ENCODE results near the gene ZMYND11.
"Not testable (repeated sequence)": the region's sequence is repeated elsewhere in the genome, so short reads cannot be mapped to it uniquely, and the experiment has no call there.

The ZMYND11 gene

DNA sequence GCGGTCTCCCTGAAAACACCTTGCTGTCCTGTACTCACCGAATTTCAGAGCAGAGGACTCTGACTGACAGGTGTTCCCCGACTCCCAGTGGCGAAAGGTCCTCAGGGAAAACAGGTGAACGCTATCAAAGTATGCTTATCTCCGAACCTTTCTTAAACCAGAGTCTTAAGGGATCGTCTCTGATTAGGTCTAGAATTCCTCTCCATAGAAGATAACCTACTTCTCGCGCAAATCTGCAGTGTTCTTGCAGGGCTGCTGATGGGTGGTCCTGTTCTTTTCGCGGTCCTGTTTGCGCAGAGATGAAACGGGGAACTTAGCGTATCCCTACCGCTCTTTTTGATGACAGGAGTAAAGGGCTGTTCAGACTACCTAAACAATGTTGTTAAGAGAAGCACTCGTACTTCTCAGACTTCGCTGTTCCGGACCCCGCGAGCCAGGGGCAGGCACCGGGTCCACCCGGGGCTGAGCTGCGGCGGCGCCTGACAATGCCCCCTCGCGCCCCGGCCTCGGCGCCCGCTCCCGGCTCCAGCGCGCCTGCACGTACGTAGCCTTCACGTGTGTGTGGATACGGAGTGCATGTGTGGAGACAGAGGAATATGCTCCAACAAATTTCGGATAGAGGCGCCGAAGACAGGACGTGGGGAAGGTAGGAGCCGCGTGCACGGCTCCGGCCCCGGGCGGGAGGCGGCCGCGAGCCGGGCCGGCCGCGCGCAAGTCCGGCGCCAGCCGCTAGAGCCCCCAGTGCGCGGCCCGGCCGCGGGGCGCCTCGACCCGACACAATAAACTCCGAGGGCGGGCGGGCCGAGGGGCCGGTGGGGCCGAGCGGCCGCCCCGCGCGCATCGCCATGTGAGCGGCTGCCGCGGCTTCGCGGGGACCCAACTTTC, 766 bp upstream of the ZMYND11 start:
- no peak for FAIRE-seq

DNA sequence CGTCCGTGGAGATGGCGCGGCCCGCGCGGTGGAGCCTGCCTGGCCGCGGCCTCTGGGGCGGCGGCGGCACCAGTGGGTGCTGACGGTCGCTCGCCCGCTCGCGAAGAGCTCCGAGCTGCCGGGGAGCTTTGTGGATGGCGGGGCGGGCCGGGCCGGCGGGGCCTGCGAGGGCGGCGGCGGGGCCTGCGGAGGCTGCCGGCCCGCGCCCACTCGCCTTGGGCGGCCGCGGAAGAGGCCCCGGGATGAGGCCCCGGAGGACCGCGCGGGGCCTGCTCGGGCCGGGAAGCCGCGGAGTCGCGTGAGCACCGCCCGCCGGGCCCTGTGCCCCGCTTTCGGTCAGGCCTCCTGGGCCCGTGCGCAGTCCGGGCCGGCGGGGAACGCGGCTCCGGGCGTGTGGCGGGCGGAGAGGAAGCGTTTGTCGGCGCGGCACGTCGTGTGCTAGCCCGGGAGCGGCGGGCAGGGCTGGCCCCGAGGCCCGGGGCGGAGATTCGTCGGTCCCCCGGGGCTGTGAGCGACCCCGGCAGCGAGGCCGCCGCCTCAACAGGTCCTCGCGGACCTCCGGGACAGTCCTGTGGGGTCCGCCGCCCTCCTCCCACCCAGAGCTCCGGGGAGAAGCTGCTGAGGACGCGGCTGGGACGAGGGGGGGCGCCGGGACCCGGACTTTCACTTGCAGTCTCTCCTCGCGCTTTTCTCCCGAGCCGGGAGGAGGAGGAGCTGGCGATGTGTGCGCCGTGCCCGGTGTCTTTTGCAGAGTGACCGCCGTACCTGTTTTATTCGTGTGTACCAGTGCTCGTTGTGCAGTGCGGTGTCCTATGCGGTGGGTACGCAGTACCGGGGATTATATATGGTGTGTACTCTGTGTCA, 578 bp downstream of the ZMYND11 start:
- no peak for FAIRE-seq

DNA sequence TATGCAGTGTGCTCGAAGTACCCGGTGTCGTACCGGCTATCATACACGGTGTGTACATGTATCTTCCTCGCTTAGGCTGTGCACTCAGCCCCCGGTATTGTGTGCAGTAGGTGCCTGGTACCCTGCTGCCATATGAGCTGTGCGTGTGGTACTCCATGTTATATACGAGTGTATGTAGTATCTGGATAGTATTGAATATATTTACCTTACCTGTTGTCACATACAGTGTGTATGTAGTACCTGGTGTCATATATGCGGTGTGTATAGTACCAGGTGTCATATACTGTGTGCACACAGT, 1.2 kb downstream of the ZMYND11 start:
- FAIRE-seq, result no peak

DNA sequence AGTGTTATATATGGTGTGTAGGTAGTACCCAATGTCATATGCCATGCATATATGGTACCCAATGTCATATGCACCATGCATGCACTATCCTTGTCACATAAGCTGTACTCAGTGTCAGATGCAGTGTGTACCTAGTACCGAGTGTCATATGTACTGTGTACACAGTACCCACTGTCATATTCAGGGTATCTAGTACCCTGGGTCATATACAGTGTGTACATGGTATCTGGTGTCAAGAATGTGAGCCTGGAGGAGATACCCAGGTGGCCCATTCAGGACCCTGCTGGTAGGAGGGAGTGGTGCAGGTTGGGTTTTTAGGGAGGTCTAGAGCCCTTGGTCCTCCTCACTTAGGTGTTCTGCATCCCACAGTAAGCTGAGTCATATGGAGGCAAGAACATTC, 1.8 kb downstream of the ZMYND11 start:
- no peak for FAIRE-seq

DNA sequence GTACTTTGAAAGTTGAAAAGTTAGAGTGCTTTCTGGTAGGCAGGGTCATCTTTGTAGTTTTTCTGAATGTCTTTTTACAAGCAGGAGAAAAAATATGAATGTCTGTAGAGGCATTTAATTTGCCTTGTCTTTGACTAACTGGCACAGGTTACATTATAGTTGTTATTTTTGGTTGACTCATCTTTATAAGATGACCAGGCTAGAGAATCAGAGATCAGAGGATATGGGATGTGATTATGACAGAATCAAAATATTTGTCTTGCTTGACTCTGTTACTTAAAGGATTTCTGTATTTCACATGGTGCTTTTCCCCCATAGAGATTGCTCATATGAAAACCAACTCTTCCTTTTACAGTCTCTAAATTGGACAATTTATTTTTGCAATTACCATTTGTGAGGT, 2.4 kb downstream of the ZMYND11 start:
- no peak for FAIRE-seq

DNA sequence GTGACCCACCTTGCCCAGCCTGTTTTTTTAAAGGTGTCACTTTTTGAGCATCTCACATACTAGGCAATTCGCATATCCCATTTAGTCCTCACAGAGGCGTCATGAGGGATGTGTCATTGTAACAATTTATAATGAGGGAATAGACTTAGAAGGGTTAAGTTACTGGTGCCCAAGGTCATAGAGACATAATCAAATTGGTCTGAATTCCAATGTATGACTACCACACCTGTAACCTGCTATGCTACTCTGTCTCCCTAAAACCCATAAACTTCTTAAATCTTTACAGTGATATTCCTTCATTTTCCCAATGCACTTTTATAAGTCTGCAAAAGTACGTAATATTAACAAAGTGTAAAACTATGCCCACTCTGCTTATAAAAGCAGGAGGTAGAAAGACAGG, 7.1 kb downstream of the ZMYND11 start:
- no peak for FAIRE-seq

DNA sequence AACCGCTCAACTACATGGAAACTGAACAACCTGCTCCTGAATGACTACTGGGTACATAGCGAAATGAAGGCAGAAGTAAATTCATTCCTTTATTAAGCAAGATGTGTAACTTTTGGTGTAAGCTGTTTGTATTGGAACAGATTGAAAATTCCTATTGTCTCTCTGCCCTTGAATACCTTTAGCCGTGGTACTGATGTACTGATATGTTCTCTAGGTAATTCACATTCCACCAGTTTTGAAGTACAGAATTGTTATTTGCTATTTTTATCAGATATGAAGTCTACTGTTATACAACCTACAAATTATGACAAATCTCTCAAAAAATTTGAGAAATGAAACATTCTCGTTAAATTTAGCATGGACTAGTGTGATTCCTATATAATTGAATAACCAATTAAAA, 17.7 kb downstream of the ZMYND11 start:
- no peak for FAIRE-seq

DNA sequence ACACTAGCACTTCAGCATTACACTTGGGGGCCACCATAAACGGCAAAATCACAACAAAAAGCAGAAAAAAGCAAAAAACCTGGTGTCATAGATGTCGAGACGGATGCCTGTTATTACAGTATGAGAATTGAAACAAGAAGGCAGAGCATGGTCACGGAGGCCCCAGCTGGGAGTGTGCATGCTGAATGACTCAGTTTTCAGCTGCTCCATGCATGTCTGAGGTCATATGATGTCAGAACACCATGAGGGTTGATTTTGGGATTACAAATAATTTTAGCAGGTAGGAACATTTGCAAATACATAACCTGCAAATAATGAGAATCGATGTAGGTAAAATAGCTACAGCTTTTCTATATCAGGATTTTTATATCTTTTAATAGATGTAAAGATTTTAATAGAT, 19.1 kb downstream of the ZMYND11 start:
- FAIRE-seq, result no peak

DNA sequence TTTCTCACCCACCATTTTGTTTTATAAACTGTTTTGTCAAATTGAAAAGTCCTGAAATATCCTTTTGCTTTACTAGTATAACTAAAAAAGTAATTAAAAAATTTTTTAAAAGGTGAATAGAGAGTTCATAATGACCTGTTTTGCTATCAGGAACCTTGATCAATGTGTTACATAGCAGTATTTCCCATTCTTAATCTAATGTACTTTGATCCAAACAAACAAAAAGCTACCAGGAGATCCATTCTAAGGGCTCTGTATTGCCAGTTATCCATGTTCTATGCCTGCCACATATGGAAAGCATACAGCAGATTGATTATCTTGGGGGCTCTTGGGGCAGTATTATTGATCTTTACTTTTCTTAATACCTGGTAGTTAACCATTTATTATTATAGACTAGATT, 32.1 kb downstream of the ZMYND11 start:
- no peak for FAIRE-seq

DNA sequence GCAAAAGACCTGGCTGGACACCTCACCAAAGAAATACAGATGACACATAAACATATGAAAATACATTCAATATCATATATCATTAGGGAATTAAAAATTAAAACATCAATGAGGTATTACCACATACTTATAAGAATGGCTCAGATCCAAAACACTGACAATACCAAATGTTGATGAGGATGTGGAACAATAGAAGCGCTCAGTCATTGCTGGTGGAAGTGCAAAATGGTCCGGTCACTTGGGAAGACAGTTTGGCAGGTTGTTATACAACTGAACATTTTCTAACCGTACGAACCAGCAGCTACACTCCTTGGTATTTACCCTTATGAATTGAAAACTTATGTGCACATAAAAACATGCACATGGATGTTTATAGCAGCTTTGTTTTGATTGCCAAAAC, 38.5 kb downstream of the ZMYND11 start:
- no peak for FAIRE-seq

DNA sequence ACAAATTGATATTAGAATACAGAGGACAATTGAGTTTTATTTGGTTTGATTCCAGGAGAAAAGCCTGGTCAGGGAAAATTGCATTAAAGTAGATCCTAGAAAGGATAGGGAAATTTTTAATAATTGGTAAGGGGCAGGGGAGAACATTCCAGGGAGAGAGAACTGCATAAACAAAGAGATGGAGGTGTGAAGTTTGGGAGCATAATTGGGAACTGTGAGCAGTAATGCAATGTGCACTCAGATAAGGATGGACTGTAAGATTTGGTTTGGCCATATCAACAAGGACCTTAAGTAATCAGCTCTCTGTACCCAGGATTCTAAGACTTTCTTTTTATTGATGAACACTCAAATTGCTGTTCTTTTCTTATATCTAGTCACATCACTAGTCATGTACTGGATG, 41.4 kb downstream of the ZMYND11 start:
- no peak for FAIRE-seq

DNA sequence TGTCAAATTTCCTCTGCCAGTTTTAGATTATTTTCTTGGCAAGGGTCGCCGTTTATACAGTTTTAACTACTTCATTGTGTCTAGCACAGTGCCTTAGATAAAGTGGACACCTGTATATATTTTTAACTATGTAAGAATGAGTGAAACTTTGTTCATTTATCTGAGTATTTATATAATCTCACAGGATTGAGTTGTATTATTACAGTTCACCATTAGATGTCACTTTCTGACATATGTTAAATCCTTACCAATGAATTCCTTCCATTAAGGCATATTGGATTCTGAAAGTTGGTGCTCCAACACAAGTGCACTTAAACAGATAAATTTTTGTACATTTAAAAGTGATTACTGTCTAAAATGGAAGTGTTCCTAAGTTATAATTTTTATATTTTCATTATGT, 43.0 kb downstream of the ZMYND11 start:
- peak; percentile 95 for FAIRE-seq

DNA sequence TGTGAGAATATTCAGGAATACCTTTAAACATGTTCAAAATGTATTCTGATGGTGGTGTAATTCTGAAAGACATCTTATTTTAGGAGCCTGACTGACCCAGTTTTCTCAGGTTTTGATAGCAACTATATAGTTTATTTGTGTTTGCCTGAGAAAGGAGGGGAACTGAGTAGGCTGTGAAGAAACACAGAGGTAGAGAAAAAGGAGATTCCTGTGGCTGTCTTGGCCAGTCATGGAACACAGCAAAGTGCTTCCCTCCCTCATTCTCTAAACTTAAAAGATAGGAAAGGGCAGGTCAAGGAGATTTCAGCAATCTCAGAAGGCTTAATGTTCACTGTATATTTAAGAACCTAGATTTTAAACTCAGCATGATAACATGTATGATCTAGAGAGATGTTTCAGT, 43.5 kb downstream of the ZMYND11 start:
- FAIRE-seq, result no peak

DNA sequence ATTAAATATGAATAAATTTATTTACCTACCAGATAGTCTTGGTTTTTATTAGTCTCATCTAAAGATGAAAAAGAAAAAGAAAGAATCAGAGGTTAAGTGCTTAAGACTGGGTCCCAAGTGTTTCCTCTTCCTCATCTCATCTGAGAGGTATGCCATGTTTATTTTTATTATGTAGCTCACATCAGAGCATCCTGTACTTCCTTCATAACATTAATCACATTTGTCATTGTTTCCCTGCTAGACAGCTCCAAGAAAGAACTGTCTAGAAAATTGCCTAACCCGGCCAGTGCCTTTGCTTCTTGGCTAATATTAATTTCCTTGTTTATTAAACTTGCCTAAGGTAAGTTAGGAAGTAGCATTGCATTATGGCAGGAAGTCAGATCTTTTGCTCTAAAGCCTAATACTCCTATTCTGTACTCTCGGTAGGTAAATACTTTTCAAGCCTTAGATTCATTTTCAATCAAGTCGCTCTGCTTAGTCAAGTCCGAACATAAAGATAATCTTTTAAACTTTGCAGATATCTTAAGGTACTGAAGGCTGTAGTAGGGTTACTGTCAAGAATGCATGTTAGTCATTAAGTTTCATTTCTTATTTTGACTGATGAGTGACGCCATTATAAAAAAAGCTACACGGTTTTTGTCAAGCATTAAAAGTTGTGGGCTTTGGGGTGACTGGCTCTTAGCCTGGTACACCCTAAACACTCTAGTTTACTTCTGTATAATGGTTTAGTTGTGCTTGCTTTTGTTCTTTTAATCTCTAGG, 47.4 kb downstream of the ZMYND11 start:
- FAIRE-seq, result no peak

DNA sequence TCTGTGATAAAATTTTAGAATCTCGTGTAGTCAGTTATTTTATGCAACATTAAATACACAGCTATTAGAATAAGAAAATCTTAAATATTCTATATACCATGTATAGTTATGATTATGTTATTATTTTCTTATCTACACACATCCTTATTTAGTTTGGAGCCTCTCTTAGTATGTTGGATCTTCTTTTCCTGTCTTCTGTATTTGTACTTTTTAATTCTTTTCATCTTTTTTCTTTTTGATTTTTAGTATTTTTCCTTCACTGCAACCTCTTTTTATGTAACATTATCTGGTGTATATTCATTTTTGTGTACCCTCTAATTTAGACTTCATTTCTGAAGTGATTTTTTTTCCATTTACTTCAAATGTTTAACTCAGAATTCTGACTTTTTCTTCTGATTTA, 48.9 kb downstream of the ZMYND11 start:
- peak; percentile 42 for FAIRE-seq

DNA sequence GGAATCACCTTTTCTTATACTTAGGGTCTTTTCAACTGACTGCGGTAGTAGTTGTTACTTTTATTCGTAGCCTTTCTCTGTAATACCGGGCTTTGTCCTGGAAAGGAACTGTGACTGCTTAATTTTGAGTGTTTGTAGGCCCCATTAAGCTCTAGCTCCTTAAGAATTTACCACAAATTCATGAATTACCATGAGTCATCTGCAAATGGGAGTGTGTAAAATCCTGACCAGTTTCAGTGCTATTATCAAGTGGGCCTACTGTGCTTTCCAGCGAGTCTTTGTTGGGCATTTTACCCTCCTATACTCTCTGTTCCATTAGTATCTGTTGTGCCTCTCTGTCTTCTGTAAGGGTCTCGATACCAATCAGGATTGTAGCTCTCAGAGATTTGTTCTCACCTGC, 49.7 kb downstream of the ZMYND11 start:
- FAIRE-seq, result no peak

DNA sequence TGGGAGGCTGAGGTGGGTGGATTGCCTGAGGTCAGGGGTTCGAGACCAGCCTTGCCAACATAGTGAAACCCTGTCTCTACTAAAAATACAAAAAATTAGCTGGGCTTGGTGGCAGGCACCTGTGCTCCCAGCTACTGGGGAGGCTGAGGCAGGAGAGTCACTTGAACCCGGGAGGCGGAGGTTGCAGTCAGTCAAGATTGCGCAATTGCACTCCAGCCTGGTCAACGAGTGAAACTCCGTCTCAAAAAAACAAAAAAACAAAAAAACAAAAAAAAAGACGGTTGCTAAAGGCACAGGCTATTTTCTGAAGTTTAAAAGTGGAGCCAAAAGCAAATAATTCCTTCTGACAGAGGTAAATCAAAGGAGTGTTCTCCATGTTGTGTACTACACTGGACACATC, 50.3 kb downstream of the ZMYND11 start:
- not testable (repeated sequence) for FAIRE-seq

DNA sequence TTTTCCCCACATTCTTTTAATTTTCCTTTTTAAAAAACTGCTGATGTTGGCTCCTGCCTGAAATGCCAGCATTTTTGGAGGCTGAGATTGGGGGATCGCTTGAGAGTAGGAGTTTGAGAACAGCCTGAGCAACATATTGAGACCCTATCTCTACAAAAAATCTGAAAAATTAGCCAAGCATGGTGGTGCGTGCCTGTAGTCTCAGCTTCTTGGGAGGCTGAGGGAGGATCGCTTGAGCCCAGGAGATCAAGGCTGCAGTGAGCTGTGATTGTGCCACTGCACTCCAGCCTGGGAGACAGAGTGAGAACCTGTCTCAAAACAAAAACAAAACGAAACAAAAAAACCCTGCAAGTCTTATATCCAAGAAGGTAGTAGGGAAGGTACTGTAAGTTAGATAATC, 51.7 kb downstream of the ZMYND11 start:
- FAIRE-seq, result no peak

DNA sequence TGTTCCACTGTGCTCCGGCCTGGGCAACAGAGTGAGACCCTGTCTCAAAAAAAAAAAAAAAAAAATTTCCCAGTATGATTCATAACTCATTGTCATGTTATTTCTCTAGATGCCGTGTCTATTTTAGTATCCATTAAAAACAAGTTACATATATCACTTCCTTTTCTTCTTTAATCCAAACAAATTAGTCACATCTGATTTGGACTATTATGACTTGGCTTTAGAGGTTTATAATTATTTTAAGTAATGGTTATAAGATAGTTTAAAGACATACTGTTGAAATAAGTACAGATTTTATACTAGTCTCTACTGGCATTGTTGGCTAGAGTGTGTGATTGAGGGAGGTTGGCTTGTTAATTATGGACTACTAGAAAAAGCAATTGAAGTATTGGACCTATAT, 53.3 kb downstream of the ZMYND11 start:
- peak; percentile 33 for FAIRE-seq

DNA sequence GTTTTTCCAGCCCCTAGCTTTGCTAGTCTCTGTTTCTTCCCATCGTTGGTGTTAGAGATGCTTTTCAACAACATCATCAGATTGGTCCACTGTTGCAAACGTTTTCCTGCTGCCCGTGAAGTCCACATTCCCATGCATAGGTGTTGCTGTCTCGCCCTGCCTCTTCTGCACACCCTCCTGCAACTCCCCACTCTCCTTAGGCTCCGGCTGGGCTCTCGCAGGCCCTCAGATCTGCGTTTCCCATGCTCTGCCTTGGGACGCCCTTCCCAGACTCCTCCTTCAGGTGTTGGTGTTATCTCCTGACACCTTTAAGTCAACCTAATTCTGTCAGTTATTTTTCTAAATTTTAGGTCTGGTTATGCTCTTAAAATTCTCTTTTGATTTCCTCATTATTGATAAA, 55.0 kb downstream of the ZMYND11 start:
- no peak for FAIRE-seq

DNA sequence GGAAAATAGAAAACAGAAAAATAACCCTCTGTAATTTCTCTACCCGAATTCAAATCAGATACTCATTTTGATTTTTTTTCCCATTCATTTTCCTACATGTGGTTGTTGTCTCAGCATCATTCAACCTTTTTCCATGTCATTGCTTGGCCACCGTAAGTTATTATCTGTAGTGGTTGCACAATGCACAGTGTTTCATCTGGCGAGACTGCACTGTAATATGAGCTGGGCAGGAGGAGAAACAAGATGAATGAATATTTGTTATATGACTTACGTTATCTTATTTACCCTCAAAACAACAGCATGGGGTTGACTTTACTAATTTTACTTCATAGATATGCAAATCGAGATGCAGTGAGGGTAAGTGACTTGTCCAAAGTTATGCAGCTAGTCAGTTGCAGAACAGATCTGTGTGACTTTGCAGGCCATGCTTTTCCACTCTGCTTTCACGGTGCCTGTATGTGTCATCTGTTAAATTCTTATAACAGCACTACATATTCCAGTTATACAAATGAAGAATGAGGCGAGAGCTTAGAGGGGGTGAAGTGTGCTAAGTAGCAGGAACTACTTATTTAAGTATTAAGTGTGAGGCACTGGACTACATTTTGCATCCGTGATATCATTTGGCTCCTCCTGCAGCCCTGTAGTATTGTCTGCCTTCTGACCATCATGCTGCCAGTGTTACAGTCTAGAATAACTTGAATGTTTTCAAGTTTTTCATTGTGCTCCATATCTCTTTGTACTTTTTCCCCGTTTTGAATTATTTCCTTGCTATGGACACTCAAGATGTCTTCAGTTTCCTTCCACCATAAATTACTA, 56.7 kb downstream of the ZMYND11 start:
- FAIRE-seq, result no peak

DNA sequence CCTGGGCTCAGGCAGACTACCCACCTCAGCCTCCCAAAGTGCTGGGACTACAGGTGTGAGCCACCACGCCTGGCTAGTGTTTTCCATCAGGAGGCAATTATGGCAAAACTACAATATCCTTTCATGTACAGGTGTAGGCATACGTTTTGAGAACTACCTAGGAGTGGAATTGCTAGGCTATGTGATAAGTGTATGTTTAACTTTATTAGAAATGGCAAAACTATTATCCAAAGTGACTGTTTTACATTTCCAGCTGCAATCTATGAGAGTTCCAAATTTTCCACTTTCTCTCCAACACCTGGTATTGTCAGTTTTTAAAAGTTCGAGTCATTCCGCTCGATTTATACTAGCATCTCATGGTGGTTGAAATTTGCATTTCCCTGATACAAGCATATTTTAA, 59.0 kb downstream of the ZMYND11 start:
- no peak for FAIRE-seq

DNA sequence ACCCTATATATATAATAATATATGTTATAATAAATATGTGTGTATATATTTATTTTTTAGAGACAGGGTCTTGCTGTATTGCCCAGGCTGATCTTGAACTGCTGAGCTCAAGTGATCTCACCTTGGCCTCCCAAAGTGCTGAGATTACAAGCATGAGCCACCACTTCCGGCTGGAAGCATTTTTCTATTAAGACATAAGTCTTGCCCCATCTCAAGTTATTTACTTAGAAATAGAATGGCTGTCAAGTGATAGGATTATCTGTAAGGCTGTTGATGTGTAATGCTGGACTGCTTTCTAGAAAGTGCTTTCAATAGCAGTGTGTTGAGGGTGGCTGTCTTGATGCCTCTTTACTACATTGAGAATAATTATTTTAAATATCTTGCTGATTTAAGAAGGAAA, 65.2 kb downstream of the ZMYND11 start:
- no peak for FAIRE-seq
